Type B pancreatic cell (in vitro differentiated cells): ENCODE results near the gene DUSP12. TPM values are rescaled to one million over a fixed set of nuclear protein-coding genes. Genes with fewer than 3 reads are reported as not detected.

Experiments used
- DNase-seq: peaks from one replicate; pipeline ENCODE4 v3.0.0; 2021; ENCODE audit warnings: mixed read lengths; ENCODE audit not compliant: unreplicated experiment; ENCODE audit errors: extremely low spot score
- H3K27ac Mint-ChIP-seq: 2 replicates; pipeline ENCODE4 v1.8.0; 2021; ENCODE audit warnings: mild to moderate bottlenecking, mixed read lengths
- H3K27me3 Mint-ChIP-seq: 2 replicates; pipeline ENCODE4 v1.8.0; 2021; ENCODE audit warnings: mixed read lengths
- H3K36me3 Mint-ChIP-seq: 2 replicates; pipeline ENCODE4 v1.8.0; 2021; ENCODE audit warnings: mixed read lengths
- H3K4me1 Mint-ChIP-seq: one replicate; pipeline ENCODE4 v1.8.0; 2021; ENCODE audit warnings: mixed read lengths; ENCODE audit not compliant: unreplicated experiment
- H3K4me3 Mint-ChIP-seq: 2 replicates; pipeline ENCODE4 v1.8.0; 2021; ENCODE audit warnings: mild to moderate bottlenecking, mixed read lengths
- H3K9me3 Mint-ChIP-seq: 2 replicates; pipeline ENCODE4 v1.8.0; 2021; ENCODE audit warnings: mixed read lengths
- total RNA-seq: library from RNA; stranded (reverse); gene quantifications from 2 replicates; pipeline ENCODE4 v1.2.1, GENCODE V29; 2021; ENCODE audit warnings: low replicate concordance
- TF ChIP-seq, protein P1 (sequence below): fragments of 200-600 bp; sonication (generic); conservative IDR thresholded peaks from 2 replicates; pipeline ENCODE4 v1.5.0; 2021; ENCODE audit warnings: antibody characterized with exemption, mild to moderate bottlenecking

Gene DUSP12
- total RNA-seq, 1 donor from 2014 or later: 34.0 TPM

DNA sequence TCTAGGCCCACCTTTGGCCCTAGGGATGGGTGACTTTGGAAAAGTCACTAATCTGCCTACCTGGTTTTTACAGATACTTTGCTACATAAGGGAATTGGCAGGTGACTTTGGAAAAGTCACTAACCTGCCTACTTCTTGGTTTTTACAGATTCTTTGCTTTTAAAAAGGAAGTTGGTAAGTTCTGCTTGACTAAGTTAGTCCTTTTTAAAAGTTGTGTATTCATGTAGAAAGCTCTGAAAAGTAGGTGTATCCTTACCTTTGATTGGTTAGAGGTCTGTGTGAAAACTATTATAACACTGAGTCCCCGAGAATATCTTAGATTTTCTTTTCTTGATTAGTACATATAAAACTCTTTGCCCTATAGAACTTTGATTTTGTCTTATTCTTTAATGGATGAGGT lies 28.9 kb downstream of the DUSP12 start:
- TF ChIP-seq, protein P1, sequence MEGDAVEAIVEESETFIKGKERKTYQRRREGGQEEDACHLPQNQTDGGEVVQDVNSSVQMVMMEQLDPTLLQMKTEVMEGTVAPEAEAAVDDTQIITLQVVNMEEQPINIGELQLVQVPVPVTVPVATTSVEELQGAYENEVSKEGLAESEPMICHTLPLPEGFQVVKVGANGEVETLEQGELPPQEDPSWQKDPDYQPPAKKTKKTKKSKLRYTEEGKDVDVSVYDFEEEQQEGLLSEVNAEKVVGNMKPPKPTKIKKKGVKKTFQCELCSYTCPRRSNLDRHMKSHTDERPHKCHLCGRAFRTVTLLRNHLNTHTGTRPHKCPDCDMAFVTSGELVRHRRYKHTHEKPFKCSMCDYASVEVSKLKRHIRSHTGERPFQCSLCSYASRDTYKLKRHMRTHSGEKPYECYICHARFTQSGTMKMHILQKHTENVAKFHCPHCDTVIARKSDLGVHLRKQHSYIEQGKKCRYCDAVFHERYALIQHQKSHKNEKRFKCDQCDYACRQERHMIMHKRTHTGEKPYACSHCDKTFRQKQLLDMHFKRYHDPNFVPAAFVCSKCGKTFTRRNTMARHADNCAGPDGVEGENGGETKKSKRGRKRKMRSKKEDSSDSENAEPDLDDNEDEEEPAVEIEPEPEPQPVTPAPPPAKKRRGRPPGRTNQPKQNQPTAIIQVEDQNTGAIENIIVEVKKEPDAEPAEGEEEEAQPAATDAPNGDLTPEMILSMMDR: no peak
- H3K27me3 Mint-ChIP-seq: no peaks in the 10 kb centered on the region
- no peak overlapping the region for H3K4me3 Mint-ChIP-seq
- H3K9me3 Mint-ChIP-seq: no peaks in the 10 kb centered on the region
- H3K27ac Mint-ChIP-seq: no peak overlapping the region
- no peaks in the 10 kb centered on the region for H3K4me1 Mint-ChIP-seq
- DNase-seq: no peak
- H3K36me3 Mint-ChIP-seq: peaks cover 7% of the 10 kb centered on the region

DNA sequence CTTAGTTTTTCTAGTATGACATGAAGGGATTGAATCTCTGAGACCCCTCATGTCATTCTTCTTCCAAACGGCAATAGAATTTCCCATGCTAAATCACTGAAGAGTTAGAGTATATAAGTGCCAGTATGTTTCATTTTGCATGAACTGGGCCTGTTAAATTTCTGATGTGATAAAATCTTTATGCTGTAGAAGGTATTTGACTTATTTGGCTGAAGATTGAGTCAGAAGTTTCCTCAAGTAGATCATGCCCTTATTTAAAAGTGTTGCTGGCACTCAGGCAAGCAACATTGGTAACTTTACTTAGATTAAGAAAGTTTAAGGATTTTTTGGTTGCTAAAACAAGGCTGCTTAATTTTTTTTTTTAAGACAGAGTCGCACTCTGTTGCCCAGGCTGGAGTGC lies 29.8 kb downstream of the DUSP12 start:
- Mint-ChIP-seq H3K4me1 (no peaks in the 10 kb centered on the region), H3K9me3 (no peaks in the 10 kb centered on the region), H3K36me3 (peaks cover 9% of the 10 kb centered on the region), H3K27me3 (no peaks in the 10 kb centered on the region), H3K4me3 (no peak overlapping the region), H3K27ac (no peak overlapping the region)
- DNase-seq: no peak
- TF ChIP-seq, protein P1: no peak

DNA sequence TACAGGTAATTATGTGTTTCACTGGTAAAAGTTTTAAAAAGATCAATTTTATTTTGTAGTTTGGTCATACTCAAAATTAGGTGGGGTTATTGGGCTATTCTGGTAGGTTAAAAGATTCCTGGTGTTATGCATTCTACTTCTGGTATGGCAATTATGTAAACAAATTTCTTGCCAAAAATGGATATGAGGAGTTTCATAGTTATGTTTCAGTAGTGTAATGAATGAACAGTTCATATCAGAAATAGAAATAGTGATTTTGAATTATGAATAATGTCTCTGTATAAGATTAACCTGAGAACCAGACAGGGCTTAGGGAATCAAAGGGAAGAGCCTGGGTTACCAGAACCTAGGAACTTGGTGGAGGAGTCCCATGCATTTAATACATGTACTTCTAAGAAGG lies 32.4 kb downstream of the DUSP12 start:
- Mint-ChIP-seq H3K4me1 (no peaks in the 10 kb centered on the region), H3K27ac (no peak overlapping the region), H3K9me3 (no peaks in the 10 kb centered on the region), H3K27me3 (no peaks in the 10 kb centered on the region), H3K36me3 (peaks cover 16% of the 10 kb centered on the region), H3K4me3 (no peak overlapping the region)
- no peak for DNase-seq
- TF ChIP-seq, protein P1: no peak

DNA sequence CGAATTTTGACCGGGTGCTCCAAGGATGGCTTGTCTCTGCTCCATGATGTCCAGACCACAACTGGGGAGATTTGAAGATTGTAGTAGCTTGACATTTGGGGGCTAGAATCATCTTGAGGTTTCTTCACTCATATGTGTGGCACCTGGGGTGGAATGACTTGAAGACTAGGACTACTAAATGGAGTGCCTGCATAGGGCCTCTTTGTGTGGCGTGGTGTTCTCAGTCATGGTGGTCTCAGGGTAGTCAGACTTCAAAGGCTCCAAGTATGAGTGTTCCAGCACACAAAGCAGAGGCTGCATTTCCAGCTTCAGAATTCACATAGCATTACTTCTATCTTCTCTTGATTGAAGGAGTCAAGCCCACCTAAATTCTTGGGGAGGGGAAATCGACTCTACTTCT lies 33.3 kb downstream of the DUSP12 start:
- Mint-ChIP-seq H3K4me3 (no peak overlapping the region), H3K4me1 (no peaks in the 10 kb centered on the region), H3K27me3 (no peaks in the 10 kb centered on the region), H3K36me3 (peaks cover 16% of the 10 kb centered on the region), H3K9me3 (no peaks in the 10 kb centered on the region), H3K27ac (no peak overlapping the region)
- TF ChIP-seq, protein P1: no peak
- DNase-seq: no peak

DNA sequence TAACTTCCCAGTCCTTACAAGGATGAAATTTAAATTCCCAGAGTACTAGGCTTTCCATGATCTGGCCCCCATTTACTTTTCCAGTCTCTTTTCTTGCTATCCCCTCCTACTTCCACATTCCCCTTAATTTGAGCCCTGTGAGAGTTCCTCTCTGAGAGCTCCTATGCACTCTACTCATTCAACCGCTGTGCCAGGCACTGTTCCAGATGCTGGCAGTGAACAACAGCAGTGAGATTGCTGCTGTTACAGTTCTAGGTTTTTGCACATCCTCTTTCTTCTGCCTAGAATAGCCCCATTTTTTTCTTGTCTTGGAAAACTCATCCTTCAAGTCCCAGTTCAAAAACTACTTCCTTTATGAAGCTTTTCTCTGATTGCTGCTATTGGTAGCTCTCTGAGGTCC lies 35.4 kb downstream of the DUSP12 start:
- TF ChIP-seq, protein P1: no peak
- Mint-ChIP-seq H3K36me3 (peaks cover 16% of the 10 kb centered on the region), H3K27me3 (no peaks in the 10 kb centered on the region), H3K4me1 (no peaks in the 10 kb centered on the region), H3K27ac (no peak overlapping the region), H3K9me3 (no peaks in the 10 kb centered on the region), H3K4me3 (no peak overlapping the region)
- no peak for DNase-seq

DNA sequence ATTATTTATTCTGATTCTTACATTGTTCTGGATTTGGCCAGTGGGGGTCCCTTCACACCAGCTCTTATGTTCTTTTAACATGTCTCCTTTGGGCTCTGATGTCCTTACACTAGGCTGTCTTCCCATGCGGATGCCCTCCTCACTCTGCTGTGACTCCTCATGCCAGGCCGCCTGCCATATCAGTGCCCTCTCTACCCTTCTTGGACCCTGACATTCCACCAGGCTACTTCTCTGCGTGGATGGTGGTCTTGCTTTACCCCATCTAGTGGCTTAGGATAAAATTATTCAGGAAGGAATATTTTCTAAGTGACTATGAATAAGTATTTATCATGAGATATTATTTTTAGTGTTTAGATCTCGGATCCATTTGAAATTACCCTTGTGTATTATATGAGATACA lies 37.8 kb downstream of the DUSP12 start:
- Mint-ChIP-seq H3K36me3 (peaks cover 20% of the 10 kb centered on the region), H3K4me1 (peaks cover under 1% of the 10 kb centered on the region), H3K27ac (no peak overlapping the region), H3K27me3 (no peaks in the 10 kb centered on the region), H3K4me3 (no peak overlapping the region), H3K9me3 (no peaks in the 10 kb centered on the region)
- no peak for DNase-seq
- TF ChIP-seq, protein P1: peak; percentile 37
